HG03469 (cell line): ENCODE measurements around the gene DNMT1.
"Not testable (repeated sequence)": the region's sequence is repeated elsewhere in the genome, so short reads cannot be mapped to it uniquely, and the experiment has no call there.

Source experiments
- ATAC-seq: cut with Tn5 transposase; IDR thresholded peaks from one replicate; pipeline ENCODE4 v1.9.1; 2021; ENCODE audit warnings: mild to moderate bottlenecking, moderate library complexity, moderate number of reproducible peaks; ENCODE audit not compliant: unreplicated experiment

Gene DNMT1

DNA sequence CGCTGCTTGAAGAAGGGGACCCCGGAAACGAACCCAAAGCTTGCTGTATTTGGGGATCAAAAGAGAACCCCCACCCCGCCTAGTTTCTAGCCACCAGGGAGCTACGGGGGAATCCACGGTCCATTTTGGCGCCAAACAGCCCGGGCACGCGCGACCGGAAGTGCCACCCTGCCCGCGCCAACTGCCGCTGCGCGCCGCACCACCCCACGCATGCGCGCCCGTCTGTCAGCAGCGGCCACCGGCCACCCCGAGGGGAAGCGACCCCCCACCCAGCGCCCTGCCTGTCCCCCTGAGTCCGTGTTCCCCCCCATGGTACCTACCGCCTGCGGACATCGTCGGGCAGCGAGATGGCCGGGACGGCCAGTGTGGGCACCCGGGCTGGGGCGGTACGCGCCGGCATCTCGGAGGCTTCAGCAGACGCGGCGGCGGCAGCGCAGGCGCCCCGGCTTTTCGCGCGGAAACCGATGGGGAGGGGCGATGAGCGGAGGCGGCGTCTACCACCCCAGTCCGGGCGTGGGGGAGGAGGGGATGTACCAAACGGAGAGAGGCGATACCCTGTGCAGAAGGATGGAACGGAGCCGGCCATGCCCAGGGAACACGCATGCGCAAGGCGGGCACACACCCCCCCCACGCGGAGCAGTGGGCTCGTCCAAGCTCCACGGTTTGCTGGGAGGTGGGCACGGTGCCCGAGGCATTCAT is at the start of gene DNMT1:
DNMT1 (minus strand) TSS at position 454 of the 699 bp plus-strand sequence; CDS start at position 400, 54 bp downstream.
- ATAC-seq: no peak

DNA sequence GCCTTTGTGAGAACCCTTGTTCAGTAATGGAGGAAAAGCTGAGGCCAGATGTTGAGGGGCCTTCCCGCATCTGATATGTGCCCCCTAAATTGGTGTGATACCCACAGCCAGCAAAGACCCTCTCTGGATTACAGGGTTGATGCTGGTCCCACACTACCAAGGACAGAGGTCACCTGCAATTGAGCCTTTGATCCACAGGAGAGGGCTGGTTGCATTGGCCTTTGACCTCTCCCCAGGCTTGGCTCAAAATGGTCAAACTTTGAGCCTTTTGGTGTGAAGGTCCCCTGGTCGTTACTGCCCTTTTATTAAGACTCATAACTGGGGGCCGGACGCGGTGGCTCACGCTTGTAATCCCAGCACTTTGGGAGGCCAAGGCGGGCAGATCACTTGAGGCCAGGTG is 48.9 kb upstream of the DNMT1 start:
- ATAC-seq: no peak

DNA sequence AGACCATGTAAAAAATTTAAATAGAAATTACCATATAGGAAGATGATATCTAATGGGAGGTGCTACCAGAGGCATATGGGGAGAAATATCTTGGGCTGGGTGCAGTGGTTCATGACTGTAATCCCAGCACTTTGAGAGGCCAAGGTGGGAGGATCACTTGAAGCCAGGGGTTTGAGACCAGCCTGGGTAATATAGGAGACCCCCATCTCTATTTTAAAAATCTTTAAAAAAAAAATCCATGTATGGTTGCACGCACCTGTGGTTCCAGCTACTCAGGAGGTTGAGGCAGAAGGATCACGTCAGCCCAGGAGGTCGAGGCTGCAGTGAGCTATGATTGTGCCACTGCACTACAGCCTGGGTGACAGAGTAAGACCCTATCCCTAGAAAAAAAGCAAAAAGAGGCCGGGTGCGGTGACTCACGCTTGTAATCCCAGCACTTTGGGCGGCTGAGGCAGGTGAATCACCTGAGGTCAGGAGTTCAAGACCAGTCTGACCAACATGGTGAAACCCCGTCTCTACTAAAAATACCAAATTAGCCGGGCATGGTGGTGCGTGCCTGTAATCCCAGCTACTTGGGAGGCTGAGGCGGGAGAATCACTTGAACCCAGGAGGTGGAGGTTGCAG is 47.2 kb upstream of the DNMT1 start:
- not testable (repeated sequence) for ATAC-seq

DNA sequence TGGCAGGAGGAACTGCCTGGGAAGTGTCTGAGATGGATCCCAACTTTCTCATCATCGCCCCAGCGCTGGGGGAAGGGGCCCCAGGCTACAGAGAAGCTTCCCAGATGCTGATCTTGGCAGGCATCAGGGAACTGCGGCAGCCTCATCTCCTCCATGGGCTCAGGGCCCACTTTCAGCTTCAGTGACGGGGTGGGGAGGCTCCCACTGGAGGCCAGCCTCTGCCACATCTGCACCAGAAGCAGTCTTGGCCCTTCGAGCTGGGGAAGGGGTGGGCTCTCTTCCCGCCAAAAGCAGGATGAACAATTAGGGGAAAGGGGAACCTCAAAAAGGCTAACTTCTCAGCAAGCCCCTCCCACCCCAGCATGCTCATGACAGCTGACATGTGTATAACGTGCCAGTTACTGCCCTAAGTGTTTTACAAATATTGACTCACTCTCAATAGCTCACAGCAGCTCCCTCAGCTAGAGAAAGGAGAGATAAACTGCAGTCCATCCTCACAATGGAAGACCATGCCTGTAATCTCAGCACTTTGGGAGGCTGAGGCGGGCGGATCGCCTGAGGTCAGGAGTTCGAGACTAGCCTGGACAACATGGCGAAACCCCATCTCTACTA is 43.5 kb upstream of the DNMT1 start:
- no peak for ATAC-seq

DNA sequence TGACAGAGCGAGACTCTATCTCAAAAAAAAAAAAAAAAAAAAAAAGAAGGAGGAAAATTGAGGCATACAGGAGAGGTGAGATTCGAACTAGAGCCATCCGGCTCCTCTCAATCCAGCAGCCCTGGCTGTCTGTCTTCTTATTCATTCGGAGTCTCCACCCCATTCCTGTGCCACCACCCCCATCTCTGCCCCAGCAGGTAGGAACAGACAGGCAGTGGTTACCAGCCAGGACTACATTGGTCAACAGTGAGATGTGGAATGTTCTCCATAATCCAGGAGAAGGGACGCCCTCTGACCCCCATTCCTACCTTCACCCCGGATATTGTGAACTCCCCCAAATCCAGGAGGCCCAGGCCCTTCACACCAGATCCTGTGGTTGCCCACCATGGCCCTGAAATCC is 42.9 kb upstream of the DNMT1 start:
- no peak for ATAC-seq

DNA sequence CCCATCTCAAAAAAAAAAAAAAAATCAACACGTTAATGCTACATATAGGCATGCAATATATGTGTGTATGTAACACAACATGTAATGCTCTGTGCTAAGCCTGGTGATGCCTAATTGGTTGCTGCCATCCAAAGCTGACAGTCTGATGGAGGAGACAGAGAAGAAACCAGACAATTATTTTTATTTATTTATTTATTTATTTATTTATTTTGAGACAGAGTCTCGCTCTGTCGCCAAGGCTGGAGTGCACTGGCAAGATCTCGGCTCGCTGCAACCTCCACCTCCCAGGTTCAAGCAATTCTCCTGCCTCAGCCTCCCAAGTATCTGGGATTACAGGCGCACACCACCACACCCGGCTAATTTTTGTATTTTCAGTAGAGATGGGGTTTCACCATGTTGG is 40.7 kb upstream of the DNMT1 start:
- ATAC-seq: not testable (repeated sequence)

DNA sequence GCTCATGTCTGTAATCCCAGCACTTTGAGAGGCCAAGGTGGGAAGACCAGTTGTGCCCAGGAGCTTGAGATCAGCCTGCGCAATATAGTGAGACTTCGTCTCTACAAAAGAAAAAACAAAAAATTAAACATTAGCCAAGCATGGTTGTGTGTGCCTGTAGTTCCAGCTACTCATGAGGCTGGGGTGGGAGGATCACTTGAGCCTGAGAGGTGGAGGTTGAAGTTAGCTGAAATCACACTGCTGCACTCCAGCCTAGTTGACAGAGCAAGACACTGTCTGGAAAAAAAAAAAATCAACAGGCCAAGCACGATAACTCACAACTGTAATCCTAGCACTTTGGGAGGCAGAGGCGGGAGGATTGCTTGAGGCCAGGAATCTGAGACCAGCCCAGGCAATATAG is 40.2 kb upstream of the DNMT1 start:
- no peak for ATAC-seq

DNA sequence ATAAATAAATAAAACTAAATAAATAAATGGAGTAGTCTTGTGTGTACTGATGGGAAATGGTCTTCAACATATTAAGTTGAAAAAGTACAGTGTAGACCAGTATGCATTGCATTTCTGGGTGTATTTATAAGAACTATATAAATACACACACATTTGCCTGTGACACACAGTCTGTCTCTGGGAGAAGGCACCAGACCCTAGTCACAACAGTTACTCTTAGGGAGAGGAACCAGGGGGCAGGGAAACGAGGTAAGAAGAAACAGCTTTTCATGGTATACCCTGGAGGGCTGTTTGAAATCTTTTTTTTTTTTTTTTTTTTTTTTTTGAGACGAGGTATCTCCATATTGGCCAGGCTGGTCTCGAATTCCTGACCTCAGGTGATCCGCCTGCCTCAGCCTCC is 39.2 kb upstream of the DNMT1 start:
- ATAC-seq: no peak

DNA sequence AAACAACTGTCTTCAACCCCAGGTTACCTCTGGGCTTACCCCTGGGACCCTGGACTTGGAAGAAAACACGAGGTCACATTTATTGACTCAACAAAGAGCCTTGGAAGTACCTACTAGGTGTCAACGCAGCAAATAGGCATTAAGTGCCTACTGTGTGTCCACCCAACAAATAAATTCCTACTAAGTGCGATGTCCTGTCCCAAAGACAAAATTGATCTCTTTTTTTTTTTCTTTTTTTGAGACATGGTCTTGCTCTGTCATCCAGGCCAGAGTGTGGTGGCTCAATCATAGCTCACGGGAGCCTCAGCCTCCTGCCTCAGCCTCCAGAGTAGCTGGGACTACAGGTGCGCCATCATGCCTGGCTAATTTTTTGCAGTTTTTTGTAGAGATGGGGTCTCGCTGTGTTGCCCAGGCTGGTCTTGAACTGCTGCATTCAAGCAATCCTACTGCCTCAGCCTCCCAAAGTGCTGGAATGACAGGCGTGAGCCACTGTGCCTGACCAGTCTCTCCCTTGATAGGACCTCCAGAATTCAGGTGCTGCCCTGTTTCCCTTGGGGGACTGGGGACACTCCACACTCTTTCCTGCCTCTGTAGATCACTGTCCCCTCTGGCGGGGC is 37.0 kb upstream of the DNMT1 start:
- ATAC-seq: no peak

DNA sequence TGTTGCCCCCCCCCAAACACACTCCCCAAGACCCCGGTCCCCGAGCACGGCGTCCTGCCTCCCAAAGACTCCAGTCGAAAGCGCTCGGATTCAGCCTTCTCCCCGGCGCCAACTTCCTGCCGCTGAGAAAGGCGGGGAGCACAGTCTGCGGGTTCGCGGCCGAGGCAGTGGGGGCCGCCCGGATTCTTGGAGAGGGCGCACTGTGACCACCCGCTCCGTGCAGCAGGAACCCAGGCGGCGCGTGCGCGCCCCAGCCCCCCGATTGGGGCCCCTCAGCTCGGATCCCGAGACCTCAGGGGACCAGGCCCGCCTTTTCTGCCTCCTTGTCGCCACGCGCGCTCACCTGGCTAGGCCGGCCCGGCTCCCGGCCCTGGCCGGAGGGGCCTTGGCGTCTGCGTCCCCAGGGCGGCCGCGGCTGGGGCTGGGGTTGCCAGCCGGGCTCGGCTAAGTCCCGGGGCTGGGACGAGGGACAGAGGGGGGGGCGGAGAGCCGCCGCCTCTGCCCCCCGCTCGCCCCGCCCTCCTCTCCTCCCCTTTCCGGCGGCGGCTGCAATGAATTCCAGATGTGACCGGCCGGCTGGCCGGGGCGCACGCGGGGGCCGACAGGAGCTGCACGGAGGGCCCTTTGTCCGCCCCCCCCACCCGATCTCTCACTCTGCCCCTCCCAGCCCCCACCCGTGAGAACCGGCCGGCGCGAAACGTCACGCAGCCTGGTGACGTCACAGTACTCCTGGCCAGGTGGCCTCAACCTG is 36.3 kb upstream of the DNMT1 start, which contains the start of gene S1PR2:
S1PR2 (minus strand) TSS at position 471 of the 751 bp plus-strand sequence. CDS start 6,426 bp downstream, outside the sequence.
- ATAC-seq: no peak

DNA sequence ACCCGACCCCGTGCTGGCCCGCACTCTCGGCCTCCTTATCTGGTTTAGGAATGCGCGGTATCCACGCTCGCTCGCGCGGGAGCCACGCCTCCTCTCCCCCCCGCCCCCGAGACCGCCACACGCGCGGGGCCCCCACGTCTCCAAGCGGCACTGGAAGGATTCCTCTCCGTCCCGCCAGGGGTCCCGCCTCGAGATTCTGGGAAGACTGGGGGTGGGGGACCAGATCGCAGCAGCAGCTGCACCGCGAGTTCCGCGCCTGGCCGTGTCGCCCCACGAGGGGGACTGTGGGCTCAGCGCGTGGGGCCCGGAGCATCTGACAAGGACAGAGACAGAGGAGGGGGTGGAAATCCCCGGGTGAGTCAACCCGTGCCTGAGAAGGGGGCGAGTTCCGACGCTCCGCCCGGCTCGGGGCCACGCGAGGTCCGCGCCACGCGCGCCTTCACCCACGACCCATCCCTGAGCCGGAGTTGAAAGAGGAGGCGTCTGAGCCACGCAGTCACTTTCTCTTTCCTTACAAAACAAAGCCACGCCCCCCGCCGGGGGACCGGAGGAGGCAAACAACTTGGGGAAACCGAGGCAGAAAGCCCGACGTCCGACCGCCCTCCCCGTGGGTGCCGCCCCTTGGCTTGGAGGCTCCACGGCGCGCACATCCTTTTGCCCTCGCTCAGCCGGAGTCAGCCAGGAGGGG is 35.6 kb upstream of the DNMT1 start:
- ATAC-seq: no peak

DNA sequence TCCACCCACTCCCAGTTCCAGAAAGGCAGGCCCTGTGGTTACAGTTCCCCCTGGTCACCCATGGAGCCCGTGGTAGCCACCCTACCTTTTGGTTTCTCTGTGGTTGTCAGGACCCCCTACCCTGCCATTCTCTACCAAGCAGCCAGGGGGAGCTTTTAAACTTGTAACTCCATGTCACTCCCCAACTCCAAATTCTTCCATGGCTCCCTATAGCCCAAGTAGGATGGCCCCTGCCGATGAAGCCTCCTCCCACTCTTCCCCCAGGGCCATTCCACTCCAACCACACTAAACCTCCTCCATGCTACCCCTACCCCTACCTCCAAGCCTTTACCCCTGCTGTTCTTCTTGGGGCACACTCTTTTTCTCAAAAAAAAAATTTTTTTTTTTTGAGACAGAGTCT is 34.2 kb upstream of the DNMT1 start:
- no peak for ATAC-seq

DNA sequence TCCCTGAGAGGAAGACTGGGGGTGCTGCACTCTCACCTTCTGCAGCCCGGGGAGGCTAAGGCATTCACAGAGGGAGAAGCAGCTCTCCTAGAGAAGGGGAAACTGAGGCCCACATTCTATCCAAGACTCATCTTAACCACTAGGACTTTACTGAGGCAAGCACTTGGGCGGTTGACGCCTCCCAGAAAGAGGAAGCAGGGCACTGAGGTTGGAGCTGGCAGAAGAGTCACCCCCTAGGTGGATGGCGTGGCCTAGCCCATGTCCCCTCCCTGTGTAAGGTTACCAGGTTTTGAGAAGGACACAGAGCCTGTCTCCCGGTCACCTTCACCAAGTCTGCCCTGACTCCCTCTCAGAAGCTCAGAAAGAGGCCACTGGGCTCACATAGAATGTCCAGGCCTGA is 33.6 kb upstream of the DNMT1 start:
- ATAC-seq: no peak

DNA sequence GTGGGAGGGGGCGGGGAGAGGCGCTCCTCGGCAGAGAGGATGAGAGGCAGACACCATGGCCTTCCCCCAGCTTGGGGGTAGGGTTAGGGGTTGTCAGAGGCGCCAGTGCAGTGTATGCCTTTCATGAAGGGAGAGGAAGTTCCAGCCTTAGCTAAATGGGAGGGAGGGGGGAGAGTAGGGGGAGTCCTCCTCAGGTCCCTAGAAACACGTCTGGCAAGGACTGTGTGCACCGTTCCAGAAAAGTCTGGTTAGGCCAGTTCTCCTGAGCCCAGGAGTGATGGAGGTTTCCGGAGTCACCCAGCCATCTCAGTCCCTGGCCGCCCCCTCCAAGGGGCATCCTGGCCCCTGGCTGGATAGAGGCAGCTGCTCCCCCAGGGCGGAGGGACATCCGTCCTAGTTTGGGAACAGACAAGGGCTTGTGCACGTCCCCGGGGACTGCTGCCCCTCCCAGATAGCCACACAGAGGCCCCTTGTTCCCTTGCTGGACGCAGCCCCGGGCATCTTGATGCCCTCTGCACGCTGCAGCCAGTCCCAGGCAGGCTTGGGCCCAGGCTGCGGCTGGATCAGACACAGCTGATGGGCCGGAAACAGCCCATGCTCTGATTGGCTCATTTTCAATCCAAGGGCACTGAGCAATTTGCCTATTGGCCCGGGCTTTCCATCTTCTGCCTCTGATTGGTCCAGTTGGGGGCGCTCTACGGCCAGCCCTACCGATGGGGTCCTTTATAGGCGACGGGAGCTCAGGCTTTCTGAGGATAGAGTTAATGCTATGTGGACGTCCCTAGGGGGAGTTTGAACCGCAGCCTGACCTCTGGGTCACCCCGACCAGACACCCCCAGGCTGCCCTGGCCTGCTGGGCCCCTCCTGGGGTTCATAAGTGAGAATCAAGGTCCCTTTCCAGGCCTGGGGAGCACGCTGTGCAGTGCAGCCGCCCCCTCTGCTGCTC is 32.5 kb upstream of the DNMT1 start:
- ATAC-seq: no peak

DNA sequence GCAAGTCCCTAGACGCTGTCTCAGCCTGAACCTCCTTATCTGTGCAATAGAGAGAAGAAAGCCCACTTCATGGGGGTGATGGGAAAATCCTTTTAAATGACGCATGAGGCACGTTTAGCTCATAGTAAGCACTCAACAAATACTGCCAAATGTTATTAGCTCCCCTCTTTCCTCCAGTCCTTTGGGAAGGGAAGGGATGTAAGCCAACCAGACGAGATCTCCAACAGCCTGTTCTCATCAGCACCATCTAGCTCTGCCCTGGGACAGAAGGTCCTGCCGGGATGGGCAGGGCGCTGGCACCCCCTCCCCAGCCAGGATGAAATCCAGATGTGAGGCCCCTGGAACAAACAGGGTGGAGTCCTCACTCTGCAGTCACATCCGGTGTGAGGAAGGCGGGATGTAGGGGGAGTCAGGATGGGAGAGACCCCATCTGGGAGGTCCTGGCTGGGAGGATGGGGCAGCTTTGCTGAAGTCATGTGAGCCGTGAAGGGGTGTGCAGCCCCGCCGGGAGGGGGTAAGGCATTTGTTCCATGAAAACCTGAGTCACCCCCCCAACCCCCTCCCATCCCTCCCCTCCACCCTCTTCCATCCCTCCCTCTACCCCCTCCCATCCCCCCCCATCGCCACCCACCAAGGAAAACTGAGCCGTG is 31.7 kb upstream of the DNMT1 start:
- ATAC-seq: no peak

DNA sequence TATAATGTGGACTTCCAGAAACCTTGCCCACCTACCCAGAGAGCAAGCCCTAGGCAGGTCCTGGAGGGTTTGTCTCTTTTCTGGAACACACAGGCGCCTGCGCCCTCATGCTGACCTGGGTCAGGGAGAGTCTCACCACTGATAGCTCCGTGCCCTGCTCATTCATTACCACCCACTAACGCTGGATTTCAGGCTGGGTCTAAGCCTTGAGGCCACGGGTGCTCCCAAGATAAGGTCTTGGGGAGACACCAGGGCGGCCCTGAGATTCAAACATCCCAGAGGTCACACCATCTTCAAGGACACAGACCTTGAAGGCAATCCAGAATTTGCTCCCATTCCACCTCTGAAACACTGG is 31.2 kb upstream of the DNMT1 start:
- no peak for ATAC-seq

DNA sequence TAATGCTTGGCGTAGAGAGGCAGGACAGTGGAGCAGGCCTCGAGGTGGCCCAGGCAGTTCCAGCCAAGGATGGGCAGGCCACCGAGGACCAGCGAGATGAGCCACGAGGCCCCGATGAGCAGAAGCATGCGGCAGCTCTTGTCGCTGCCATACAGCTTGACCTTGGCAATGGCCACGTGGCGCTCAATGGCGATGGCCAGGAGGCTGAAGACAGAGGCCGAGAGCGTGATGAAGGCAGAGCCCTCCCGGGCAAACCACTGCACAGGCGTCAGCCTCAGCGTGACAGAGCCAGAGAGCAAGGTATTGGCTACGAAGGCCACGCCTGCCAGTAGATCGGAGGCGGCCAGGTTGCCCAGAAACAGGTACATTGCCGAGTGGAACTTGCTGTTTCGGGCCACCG is 29.6 kb upstream of the DNMT1 start:
- ATAC-seq: no peak

DNA sequence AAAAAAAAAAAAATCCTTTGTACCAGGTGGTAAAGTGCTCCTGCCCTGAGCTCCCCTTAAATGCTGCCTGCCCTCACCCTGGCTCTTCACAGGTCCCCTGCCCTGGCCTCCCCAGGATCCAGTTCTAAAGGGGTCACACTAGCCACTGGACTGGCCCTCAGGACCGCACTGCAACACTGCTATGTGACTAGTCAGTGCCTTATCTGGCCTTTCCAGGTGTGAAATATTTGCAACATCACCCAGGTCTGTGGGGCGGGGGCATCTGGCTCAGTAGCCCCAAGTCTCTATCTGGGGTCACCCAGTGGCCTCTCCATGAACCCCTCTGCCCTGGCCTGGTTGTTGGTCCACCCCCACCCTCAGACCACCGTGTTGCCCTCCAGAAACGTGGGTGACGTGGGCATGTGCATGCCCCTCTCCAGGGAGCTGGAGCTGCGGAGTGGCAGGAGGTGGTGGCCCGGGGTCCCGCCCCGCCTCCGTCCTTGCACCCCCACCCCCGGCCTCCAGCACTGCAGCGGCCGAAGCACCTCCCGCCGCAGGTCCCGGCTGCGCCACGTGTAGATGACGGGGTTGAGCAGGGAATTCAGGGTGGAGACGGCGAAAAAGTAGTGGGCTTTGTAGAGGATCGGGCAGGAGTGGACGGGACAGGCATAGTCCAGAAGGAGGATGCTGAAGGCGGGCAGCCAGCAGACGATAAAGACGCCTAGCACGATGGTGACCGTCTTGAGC is 28.9 kb upstream of the DNMT1 start:
- ATAC-seq: no peak
